Common myeloid progenitor, CD34-positive (primary cell): ENCODE measurements around the gene TBL1X.

Source experiments
- CTCF ChIA-PET: fragments of 350-600 bp; sonication (Branson Sonifier 250); formaldehyde crosslinking; loops from one replicate; lab custom pipeline; 2021; ENCODE audit warnings: antibody characterized with exemption; lab: Charles Lee
- POLR2A ChIA-PET: fragments of 350-600 bp; sonication (Branson Sonifier 250); formaldehyde crosslinking; loops from one replicate; lab custom pipeline; 2021; ENCODE audit warnings: antibody characterized with exemption; lab: Charles Lee
- DNase-seq, 3 donors: peaks; one replicate each; pipeline versions ENCODE4 v3.0.0 to v3.0.0-alpha.2; 2013
- H3K27ac ChIP-seq, 2 experiments: 1 replicate in 1 of 2; 2 replicates in 1 of 2; pipeline ENCODE4 v1.7.0; 2013; ENCODE audit warnings: inconsistent platforms in 2 of 2, low read length in 2 of 2, mild to moderate bottlenecking in 2 of 2, low read depth in 1 of 2, moderate library complexity in 1 of 2; ENCODE audit not compliant: severe bottlenecking in 2 of 2, insufficient read depth in 1 of 2, poor library complexity in 1 of 2
- H3K27me3 ChIP-seq, 5 experiments: replicated peaks in 2 of 5; 1 replicate in 3 of 5; 2 replicates in 2 of 5; pipeline versions ENCODE4 v1.6.1 to v1.7.0; 2013; ENCODE audit warnings: low read length in 4 of 5, mild to moderate bottlenecking in 2 of 5, moderate library complexity in 2 of 5, inconsistent platforms in 1 of 5; ENCODE audit not compliant: insufficient read depth in 5 of 5, control insufficient read depth in 4 of 5
- H3K36me3 ChIP-seq, 4 experiments: 1 replicate in 2 of 4; 2 replicates in 2 of 4; pipeline versions ENCODE4 v1.6.1 to v1.7.0; 2013; ENCODE audit warnings: low read length in 3 of 4, control low read depth in 1 of 4, mild to moderate bottlenecking in 1 of 4; ENCODE audit not compliant: control insufficient read depth in 4 of 4, insufficient read depth in 4 of 4
- H3K4me1 ChIP-seq, 4 experiments: 1 replicate in 3 of 4; 2 replicates in 1 of 4; pipeline versions ENCODE4 v1.6.1 to v1.7.1; 2013; ENCODE audit warnings: low read length in 3 of 4, mild to moderate bottlenecking in 3 of 4, control low read depth in 1 of 4, inconsistent platforms in 1 of 4, moderate library complexity in 1 of 4; ENCODE audit not compliant: control insufficient read depth in 4 of 4, insufficient read depth in 4 of 4; ENCODE audit errors: control extremely low read depth in 1 of 4
- H3K4me3 ChIP-seq, 7 experiments: 1 replicate in 4 of 7; 2 replicates in 3 of 7; pipeline versions ENCODE4 v1.5.1 to v1.7.0; 2013; ENCODE audit warnings: mild to moderate bottlenecking in 7 of 7, low read length in 6 of 7, moderate library complexity in 6 of 7, inconsistent platforms in 2 of 7, low read depth in 2 of 7, control low read depth in 1 of 7; ENCODE audit not compliant: insufficient read depth in 4 of 7, control insufficient read depth in 1 of 7; ENCODE audit errors: extremely low read depth in 1 of 7
- H3K9me3 ChIP-seq, 5 experiments: 1 replicate in 4 of 5; 2 replicates in 1 of 5; pipeline versions ENCODE4 v1.6.1 to v1.7.1; 2013; ENCODE audit warnings: low read length in 4 of 5, mild to moderate bottlenecking in 2 of 5, inconsistent platforms in 1 of 5, low read depth in 1 of 5, moderate library complexity in 1 of 5; ENCODE audit not compliant: control insufficient read depth in 4 of 5, insufficient read depth in 2 of 5; ENCODE audit errors: control extremely low read depth in 1 of 5
- WGBS: methylation state at CpG from one replicate; pipeline ENCODE4 v1.1.5; 2013; ENCODE audit not compliant: insufficient coverage; 5-methylcytosine and 5-hydroxymethylcytosine counted together

The TBL1X gene

GRCh38 chrX:9690046-9690445, 225.2 kb downstream of the TBL1X start:
- Histone ChIP-seq H3K4me3 (no peak overlapping the region), H3K27me3 (no peaks in the 10 kb centered on the region), H3K4me1 (no peaks in the 10 kb centered on the region), H3K27ac (no peak overlapping the region), H3K36me3 (peaks cover 0 to 17% (median 7%) of the 10 kb centered on the region in 4 experiments), H3K9me3 (no peaks in the 10 kb centered on the region)
- 91% methylated on average over 5 of the region's 5 CpGs for WGBS
- CTCF ChIA-PET: no interaction called here
- POLR2A ChIA-PET: no interaction called here
- DNase-seq: no peak

- Histone ChIP-seq H3K4me3 (no peak overlapping the region), H3K27me3 (no peaks in the 10 kb centered on the region), H3K9me3 (no peaks in the 10 kb centered on the region), H3K36me3 (peaks cover 0 to 17% (median 6%) of the 10 kb centered on the region in 4 experiments), H3K4me1 (no peaks in the 10 kb centered on the region), H3K27ac (no peak overlapping the region)
- ChIA-PET CTCF (no interaction called here), POLR2A (no interaction called here)
- no peak for DNase-seq
- 94% methylated on average over 8 of the region's 12 CpGs for WGBS
These were observed 228.6 kb downstream of the TBL1X start for GRCh38 chrX:9693307-9694001.

- Histone ChIP-seq H3K27me3 (no peaks in the 10 kb centered on the region), H3K27ac (no peak overlapping the region), H3K36me3 (peaks cover 0 to 11% (median 5%) of the 10 kb centered on the region in 4 experiments), H3K4me3 (no peak overlapping the region), H3K4me1 (no peaks in the 10 kb centered on the region), H3K9me3 (peaks cover 0 to 3% (median 0%) of the 10 kb centered on the region in 5 experiments)
- ChIA-PET POLR2A (no interaction called here), CTCF (interaction anchor here (1.0 kb wide), 1 partner anchor 11 kb away, joined by 3 read pairs; no protein-coding TSS in a partner anchor)
- 88% methylated on average over 11 of the region's 12 CpGs for WGBS
- DNase-seq: no peak
These were observed 233.7 kb downstream of the TBL1X start for GRCh38 chrX:9698576-9698975.

GRCh38 chrX:9700555-9700954, 235.7 kb downstream of the TBL1X start:
- ChIA-PET CTCF (no interaction called here), POLR2A (no interaction called here)
- Histone ChIP-seq H3K4me3 (no peak overlapping the region), H3K36me3 (peaks cover 0 to 12% (median 6%) of the 10 kb centered on the region in 4 experiments), H3K9me3 (peaks cover 0 to 14% (median 1%) of the 10 kb centered on the region in 5 experiments), H3K27ac (no peak overlapping the region), H3K4me1 (no peaks in the 10 kb centered on the region), H3K27me3 (no peaks in the 10 kb centered on the region)
- no peak for DNase-seq
- WGBS: 86% methylated on average over 14 of the region's 15 CpGs

GRCh38 chrX:9701790-9702189, 236.9 kb downstream of the TBL1X start:
- Histone ChIP-seq H3K4me1 (no peaks in the 10 kb centered on the region), H3K36me3 (peaks cover 0 to 12% (median 6%) of the 10 kb centered on the region in 4 experiments), H3K4me3 (no peak overlapping the region), H3K27ac (no peak overlapping the region), H3K27me3 (no peaks in the 10 kb centered on the region), H3K9me3 (peaks cover 0 to 16% (median 1%) of the 10 kb centered on the region in 5 experiments)
- no peak for DNase-seq
- POLR2A ChIA-PET: no interaction called here
- 96% methylated on average over 10 of the region's 12 CpGs for WGBS
- CTCF ChIA-PET: interaction anchor here (0.6 kb wide), 1 partner anchor 955 kb away, joined by 3 read pairs; no protein-coding TSS in a partner anchor

GRCh38 chrX:9703406-9703805, 238.5 kb downstream of the TBL1X start:
- CTCF ChIA-PET: no interaction called here
- H3K4me1 ChIP-seq: no peaks in the 10 kb centered on the region

GRCh38 chrX:9704876-9705465, 240.1 kb downstream of the TBL1X start:
- no peak overlapping the region for H3K27ac ChIP-seq
- peaks cover 0 to 16% (median 1%) of the 10 kb centered on the region in 5 experiments for H3K9me3 ChIP-seq
- peaks cover 0 to 4% (median 2%) of the 10 kb centered on the region in 4 experiments for H3K4me1 ChIP-seq
- 94% methylated on average over 3 of the region's 6 CpGs for WGBS
- DNase-seq: no peak
- ChIA-PET CTCF (no interaction called here), POLR2A (no interaction called here)
- H3K4me3 ChIP-seq: no peak overlapping the region
- H3K36me3 ChIP-seq: peaks cover 5 to 15% (median 10%) of the 10 kb centered on the region in 4 experiments
- no peaks in the 10 kb centered on the region for H3K27me3 ChIP-seq

More at GRCh38 chrX:9703406-9703805, 238.5 kb downstream of the TBL1X start:
- no peaks in the 10 kb centered on the region for H3K27me3 ChIP-seq
- no peak overlapping the region for H3K4me3 ChIP-seq
- peaks cover 0 to 16% (median 1%) of the 10 kb centered on the region in 5 experiments for H3K9me3 ChIP-seq
- POLR2A ChIA-PET: no interaction called here
- H3K36me3 ChIP-seq: peaks cover 0 to 8% (median 6%) of the 10 kb centered on the region in 4 experiments
- DNase-seq: no peak
- 95% methylated on average over 14 of the region's 14 CpGs for WGBS
- H3K27ac ChIP-seq: no peak overlapping the region
